Islet of Langerhans (tissue), 1 donor: Measurements from ENCODE around the gene C2CD3.

Experiments
- FAIRE-seq: peaks from one replicate; lab custom pipeline; 2011; peaks lifted over from hg19 to GRCh38; lab: Jason Lieb, UNC

The C2CD3 gene

GRCh38 chr11:74170694-74171629, at the start of gene C2CD3, which contains the start of gene PPME1:
C2CD3 (minus strand) TSS chr11:74171002; CDS start chr11:74170792, 210 bp downstream.
PPME1 (plus strand) TSS chr11:74171289; CDS start chr11:74171422, 133 bp downstream.
- peak; percentile 90 for FAIRE-seq

- FAIRE-seq = no peak
Observed at GRCh38 chr11:74220376-74220775, 49.6 kb upstream of the C2CD3 start.

- FAIRE-seq = no peak
Observed at GRCh38 chr11:74212533-74212932, 41.7 kb upstream of the C2CD3 start.

- FAIRE-seq = no peak
Observed at GRCh38 chr11:74208507-74208906, 37.7 kb upstream of the C2CD3 start.

GRCh38 chr11:74206746-74207145, 35.9 kb upstream of the C2CD3 start:
- no peak for FAIRE-seq

- FAIRE-seq = no peak
Observed at GRCh38 chr11:74205181-74205580, 34.4 kb upstream of the C2CD3 start.

- FAIRE-seq = no peak
Observed at GRCh38 chr11:74204701-74205100, 33.9 kb upstream of the C2CD3 start.

GRCh38 chr11:74203966-74204365, 33.2 kb upstream of the C2CD3 start:
- FAIRE-seq = no peak

- FAIRE-seq = no peak
Observed at GRCh38 chr11:74196781-74197486, 26.1 kb upstream of the C2CD3 start.

GRCh38 chr11:74195828-74196227, 25.0 kb upstream of the C2CD3 start:
- peak; percentile 17 for FAIRE-seq

- no peak for FAIRE-seq
Observed at GRCh38 chr11:74185695-74186094, 14.9 kb upstream of the C2CD3 start.

GRCh38 chr11:74185285-74185684, 14.5 kb upstream of the C2CD3 start:
- no peak for FAIRE-seq

GRCh38 chr11:74182635-74183034, 11.8 kb upstream of the C2CD3 start:
- no peak for FAIRE-seq

GRCh38 chr11:74179234-74180052, 8.6 kb upstream of the C2CD3 start:
- no peak for FAIRE-seq

GRCh38 chr11:74175920-74176319, 5.1 kb upstream of the C2CD3 start:
- FAIRE-seq = no peak

GRCh38 chr11:74171997-74172396, 1.2 kb upstream of the C2CD3 start:
- no peak for FAIRE-seq

- FAIRE-seq = no peak
Observed at GRCh38 chr11:74171630-74171968, 797 bp upstream of the C2CD3 start.

- no peak for FAIRE-seq
Observed at GRCh38 chr11:74169738-74170458, 904 bp downstream of the C2CD3 start.

GRCh38 chr11:74168838-74169237, 2.0 kb downstream of the C2CD3 start:
- FAIRE-seq = no peak

- FAIRE-seq = no peak
Observed at GRCh38 chr11:74162681-74163467, 7.9 kb downstream of the C2CD3 start.

- no peak for FAIRE-seq
Observed at GRCh38 chr11:74159642-74160041, 11.2 kb downstream of the C2CD3 start.
